IgD-negative memory B cell (primary cell): ENCODE measurements around the gene FDX2. TPM values are rescaled to one million over a fixed set of nuclear protein-coding genes. Genes with fewer than 3 reads are reported as not detected.

Experiments used
- H3K27ac Mint-ChIP-seq, 3 donors: one replicate each; pipeline ENCODE4 v1.8.0; 2020 to 2022; ENCODE audit warnings: mild to moderate bottlenecking in 3 of 3, mixed read lengths in 3 of 3, moderate library complexity in 1 of 3
- H3K27me3 Mint-ChIP-seq: one replicate; pipeline ENCODE4 v1.8.0; 2021; ENCODE audit warnings: mixed read lengths
- H3K36me3 Mint-ChIP-seq: one replicate; pipeline ENCODE4 v1.8.0; 2020; ENCODE audit warnings: mild to moderate bottlenecking, mixed read lengths
- H3K4me1 Mint-ChIP-seq, 3 donors: one replicate each; pipeline ENCODE4 v1.8.0; 2020 to 2022; ENCODE audit warnings: mixed read lengths in 3 of 3, mild to moderate bottlenecking in 1 of 3
- H3K4me3 Mint-ChIP-seq, 4 donors: one replicate each; pipeline ENCODE4 v1.8.0; 2020 to 2022; ENCODE audit warnings: mild to moderate bottlenecking in 4 of 4, mixed read lengths in 4 of 4, moderate library complexity in 3 of 4
- H3K9me3 Mint-ChIP-seq, 3 donors: one replicate each; pipeline ENCODE4 v1.8.0; 2020 to 2021; ENCODE audit warnings: mixed read lengths in 3 of 3, mild to moderate bottlenecking in 1 of 3
- polyA plus RNA-seq: library from polyadenylated mRNA; unstranded; fragments of 300-500 nt; fragmentation: Illumina TruSeq; gene quantifications from one replicate; pipeline ENCODE4 v1.2.3, GENCODE V29; 2021

The FDX2 gene
- polyA plus RNA-seq, 1 donor from 2014 or later = 12.8 TPM

DNA sequence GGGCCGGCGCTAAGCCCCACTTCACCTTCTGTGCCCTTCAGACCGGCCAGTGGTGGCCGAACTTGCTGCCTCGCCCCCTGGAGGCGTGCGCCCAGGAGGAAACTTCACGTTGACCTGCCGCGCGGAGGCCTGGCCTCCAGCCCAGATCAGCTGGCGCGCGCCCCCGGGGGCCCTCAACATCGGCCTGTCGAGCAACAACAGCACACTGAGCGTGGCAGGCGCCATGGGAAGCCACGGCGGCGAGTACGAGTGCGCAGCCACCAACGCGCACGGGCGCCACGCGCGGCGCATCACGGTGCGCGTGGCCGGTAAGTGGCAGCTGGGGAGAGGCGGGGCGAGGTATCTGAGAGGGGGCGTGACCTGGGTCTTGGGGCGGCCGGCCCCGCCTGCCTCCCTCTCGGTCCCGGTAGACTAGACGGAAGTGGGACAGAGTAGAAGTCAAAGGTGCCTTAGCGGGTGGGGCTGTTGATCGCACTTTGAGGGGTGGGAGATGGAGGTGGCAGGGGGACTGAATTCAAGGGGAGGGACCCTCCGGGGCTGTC lies 20.4 kb downstream of the FDX2 start:
- Mint-ChIP-seq H3K36me3 (no peaks in the 10 kb centered on the region), H3K4me1 (peaks cover 14 to 22% (median 19%) of the 10 kb centered on the region in 3 donors), H3K9me3 (peaks cover 0 to 7% (median 0%) of the 10 kb centered on the region in 3 donors), H3K27me3 (peaks cover 43% of the 10 kb centered on the region), H3K4me3 (peak overlapping the region; percentile 65 to 98 (median 84)), H3K27ac (peak overlapping the region; percentile 63 to 89 (median 82))

DNA sequence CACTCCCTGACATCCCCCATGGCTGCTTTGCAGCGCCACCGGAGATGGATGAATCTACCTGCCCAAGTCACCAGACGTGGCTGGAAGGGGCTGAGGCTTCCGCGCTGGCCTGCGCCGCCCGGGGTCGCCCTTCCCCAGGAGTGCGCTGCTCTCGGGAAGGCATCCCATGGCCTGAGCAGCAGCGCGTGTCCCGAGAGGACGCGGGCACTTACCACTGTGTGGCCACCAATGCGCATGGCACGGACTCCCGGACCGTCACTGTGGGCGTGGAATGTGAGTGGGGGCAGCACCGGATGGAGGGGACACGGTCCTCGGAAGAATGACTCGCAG lies 21.5 kb downstream of the FDX2 start:
- Mint-ChIP-seq H3K36me3 (no peaks in the 10 kb centered on the region), H3K27ac (peak overlapping the region in 2 of 3 donors; percentile 59 to 82), H3K27me3 (peaks cover 48% of the 10 kb centered on the region), H3K4me1 (peaks cover 18 to 25% (median 19%) of the 10 kb centered on the region in 3 donors), H3K4me3 (peak overlapping the region; percentile 21 to 90 (median 83)), H3K9me3 (peaks cover 0 to 7% (median 0%) of the 10 kb centered on the region in 3 donors)

DNA sequence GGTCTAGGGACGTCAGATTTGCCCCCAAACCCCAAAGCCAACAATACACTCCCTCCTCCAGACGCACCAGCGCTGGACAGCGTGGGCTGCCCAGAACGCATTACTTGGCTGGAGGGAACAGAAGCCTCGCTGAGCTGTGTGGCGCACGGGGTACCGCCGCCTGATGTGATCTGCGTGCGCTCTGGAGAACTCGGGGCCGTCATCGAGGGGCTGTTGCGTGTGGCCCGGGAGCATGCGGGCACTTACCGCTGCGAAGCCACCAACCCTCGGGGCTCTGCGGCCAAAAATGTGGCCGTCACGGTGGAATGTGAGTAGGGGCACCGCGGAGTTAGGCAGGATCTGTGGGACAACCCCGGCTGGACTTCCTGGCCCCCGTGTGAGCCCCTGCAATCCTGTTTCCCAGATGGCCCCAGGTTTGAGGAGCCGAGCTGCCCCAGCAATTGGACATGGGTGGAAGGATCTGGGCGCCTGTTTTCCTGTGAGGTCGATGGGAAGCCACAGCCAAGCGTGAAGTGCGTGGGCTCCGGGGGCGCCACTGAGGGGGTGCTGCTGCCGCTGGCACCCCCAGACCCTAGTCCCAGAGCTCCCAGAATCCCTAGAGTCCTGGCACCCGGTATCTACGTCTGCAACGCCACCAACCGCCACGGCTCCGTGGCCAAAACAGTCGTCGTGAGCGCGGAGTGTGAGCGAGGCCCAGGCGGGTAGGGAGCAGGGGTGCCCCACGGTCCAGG lies 22.0 kb downstream of the FDX2 start:
- Mint-ChIP-seq H3K4me3 (peak overlapping the region in 3 of 4 donors; percentile 21 to 90 (median 84)), H3K9me3 (peaks cover 0 to 7% (median 0%) of the 10 kb centered on the region in 3 donors), H3K27me3 (peaks cover 53% of the 10 kb centered on the region), H3K36me3 (no peaks in the 10 kb centered on the region), H3K27ac (peak overlapping the region; percentile 71 to 99 (median 82)), H3K4me1 (peaks cover 19 to 28% (median 24%) of the 10 kb centered on the region in 3 donors)

DNA sequence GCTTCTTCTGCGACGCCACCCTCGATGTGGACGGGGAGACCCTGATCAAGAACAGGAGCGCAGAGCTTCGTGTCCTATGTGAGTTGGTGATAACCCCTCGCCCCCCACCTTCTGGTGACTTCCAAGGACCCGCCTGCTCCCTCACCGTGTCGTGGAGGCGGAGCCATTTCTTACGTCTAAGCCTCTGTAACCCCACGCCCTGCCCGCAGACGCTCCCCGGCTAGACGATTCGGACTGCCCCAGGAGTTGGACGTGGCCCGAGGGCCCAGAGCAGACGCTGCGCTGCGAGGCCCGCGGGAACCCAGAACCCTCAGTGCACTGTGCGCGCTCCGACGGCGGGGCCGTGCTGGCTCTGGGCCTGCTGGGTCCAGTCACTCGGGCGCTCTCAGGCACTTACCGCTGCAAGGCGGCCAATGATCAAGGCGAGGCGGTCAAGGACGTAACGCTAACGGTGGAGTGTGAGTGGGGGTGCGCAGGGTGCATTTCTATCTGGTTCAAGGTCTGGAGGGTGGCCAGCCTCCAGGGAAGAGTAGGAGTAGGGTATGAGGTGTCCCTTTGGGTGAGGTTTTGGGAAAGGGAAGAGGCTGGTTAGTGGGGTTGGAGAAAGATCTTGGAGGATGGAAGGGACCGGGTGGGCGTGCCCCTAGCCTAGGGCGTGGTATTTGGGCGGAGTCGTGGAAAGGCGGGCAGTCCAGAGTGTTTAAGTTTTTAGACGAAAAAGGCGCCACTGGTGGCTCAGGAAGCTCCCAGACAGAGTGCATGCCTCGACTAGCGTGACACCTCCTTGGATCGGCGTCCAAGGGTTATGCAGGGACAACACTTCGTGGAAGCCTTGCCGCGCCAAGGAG lies 22.8 kb downstream of the FDX2 start:
- Mint-ChIP-seq H3K4me3 (peak overlapping the region; percentile 71 to 93 (median 82)), H3K27ac (peak overlapping the region; percentile 73 to 99 (median 82)), H3K4me1 (peaks cover 22 to 32% (median 30%) of the 10 kb centered on the region in 3 donors), H3K9me3 (peaks cover 0 to 7% (median 0%) of the 10 kb centered on the region in 3 donors), H3K36me3 (no peaks in the 10 kb centered on the region), H3K27me3 (peaks cover 56% of the 10 kb centered on the region)

DNA sequence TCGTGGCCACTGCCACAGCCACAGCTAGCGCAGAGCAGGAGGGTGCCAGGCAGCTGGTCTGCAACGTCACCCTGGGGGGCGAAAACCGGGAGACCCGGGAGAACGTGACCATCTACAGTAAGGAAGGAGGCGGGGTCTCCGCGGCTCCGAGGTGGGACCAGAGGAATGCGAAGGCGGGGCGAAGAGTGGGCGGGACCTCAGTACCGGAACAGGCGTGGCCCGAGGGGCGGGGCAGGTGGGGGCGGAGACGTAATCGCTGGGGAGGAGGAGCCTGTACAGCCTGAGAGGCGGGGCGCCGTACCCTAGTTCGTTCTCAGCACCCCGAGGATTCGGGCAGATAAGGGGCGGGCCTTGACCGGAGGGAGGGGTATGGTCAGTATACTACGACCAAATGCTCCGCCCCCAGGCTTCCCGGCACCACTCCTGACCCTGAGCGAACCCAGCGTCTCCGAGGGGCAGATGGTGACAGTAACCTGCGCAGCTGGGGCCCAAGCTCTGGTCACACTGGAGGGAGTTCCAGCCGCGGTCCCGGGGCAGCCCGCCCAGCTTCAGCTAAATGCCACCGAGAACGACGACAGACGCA lies 23.5 kb downstream of the FDX2 start:
- Mint-ChIP-seq H3K36me3 (peaks cover 2% of the 10 kb centered on the region), H3K27ac (peak overlapping the region; percentile 82 to 99 (median 89)), H3K27me3 (peaks cover 62% of the 10 kb centered on the region), H3K9me3 (peaks cover 0 to 7% (median 0%) of the 10 kb centered on the region in 3 donors), H3K4me1 (peaks cover 24 to 34% (median 34%) of the 10 kb centered on the region in 3 donors), H3K4me3 (peak overlapping the region; percentile 71 to 93 (median 82))

DNA sequence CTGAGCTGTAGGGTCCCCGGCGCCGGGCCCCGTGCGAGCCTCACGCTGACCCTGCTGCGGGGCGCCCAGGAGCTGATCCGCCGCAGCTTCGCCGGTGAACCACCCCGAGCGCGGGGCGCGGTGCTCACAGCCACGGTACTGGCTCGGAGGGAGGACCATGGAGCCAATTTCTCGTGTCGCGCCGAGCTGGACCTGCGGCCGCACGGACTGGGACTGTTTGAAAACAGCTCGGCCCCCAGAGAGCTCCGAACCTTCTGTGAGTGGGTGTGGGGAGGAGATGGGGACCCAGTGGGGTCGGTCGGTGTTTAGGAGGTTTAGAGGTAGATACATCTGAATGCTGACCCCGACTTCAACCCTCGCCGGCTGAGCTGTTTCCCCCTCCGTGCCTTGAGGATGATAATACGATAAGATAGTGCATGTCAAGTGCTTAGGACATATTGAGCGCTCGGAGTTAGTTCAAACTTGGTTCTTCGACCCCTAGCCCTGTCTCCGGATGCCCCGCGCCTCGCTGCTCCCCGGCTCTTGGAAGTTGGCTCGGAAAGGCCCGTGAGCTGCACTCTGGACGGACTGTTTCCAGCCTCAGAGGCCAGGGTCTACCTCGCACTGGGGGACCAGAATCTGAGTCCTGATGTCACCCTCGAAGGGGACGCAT lies 24.1 kb downstream of the FDX2 start:
- H3K27ac Mint-ChIP-seq = peak overlapping the region; percentile 82 to 99 (median 89)
- H3K4me1 Mint-ChIP-seq = peaks cover 28 to 35% (median 34%) of the 10 kb centered on the region in 3 donors
- peaks cover 62% of the 10 kb centered on the region for H3K27me3 Mint-ChIP-seq
- H3K4me3 Mint-ChIP-seq = peak overlapping the region; percentile 71 to 93 (median 82)
- H3K36me3 Mint-ChIP-seq = peaks cover 2% of the 10 kb centered on the region
- peaks cover 0 to 7% (median 0%) of the 10 kb centered on the region in 3 donors for H3K9me3 Mint-ChIP-seq

DNA sequence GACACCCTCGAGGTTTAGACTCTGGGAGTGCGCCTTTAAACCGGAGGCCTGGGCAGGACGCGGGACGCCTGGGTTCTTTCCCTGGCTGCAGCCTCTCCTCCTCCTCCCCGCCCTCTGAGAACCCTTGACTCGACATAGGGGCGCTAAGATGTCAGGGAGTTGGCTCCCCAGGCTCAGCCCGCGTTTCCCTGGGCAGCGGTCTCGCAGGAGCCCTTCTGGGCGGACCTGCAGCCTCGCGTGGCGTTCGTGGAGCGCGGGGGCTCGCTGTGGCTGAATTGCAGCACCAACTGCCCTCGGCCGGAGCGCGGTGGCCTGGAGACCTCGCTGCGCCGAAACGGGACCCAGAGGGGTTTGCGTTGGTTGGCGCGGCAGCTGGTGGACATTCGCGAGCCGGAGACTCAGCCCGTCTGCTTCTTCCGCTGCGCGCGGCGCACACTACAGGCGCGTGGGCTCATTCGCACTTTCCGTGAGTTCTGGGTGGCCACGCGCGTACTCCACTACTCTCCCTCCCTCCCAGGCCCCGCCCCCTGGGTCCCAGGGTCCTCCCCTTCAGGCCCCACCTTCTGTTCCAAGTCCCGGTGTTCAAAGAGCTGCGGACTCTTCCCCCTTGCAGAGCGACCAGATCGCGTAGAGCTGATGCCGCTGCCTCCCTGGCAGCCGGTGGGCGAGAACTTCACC lies 24.8 kb downstream of the FDX2 start:
- Mint-ChIP-seq H3K36me3 (peaks cover 2% of the 10 kb centered on the region), H3K4me1 (peaks cover 33 to 41% (median 39%) of the 10 kb centered on the region in 3 donors), H3K4me3 (peak overlapping the region; percentile 71 to 93 (median 82)), H3K9me3 (peaks cover 0 to 7% (median 0%) of the 10 kb centered on the region in 3 donors), H3K27ac (peak overlapping the region; percentile 82 to 99 (median 89)), H3K27me3 (peaks cover 62% of the 10 kb centered on the region)

DNA sequence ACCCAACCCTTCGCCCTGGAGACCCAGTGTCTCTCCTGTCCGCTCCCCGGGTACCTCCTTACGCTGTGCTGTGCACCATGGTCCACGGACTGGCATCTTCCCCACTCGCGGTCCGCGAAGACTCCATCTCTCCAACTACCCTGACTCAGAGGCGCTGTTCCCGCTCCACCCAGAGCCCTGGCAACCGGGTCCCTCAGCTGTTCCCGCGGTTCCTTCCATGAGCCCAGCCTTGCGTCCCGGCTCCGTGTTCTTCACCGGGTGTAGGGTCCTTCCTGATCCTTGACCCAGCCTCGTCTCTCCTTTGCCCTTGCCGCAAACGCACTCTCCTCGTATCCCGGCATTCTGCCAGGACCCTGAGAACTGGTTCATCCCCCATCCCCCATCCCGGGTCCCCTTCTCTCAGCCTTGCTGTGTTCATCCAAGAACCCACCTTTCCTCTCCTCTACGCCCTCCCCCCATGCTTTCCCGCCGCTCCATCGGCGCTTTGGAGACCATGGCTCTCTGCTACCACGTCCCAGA lies 25.4 kb downstream of the FDX2 start:
- H3K9me3 Mint-ChIP-seq = peaks cover 0 to 7% (median 0%) of the 10 kb centered on the region in 3 donors
- H3K36me3 Mint-ChIP-seq = peaks cover 2% of the 10 kb centered on the region
- peaks cover 57% of the 10 kb centered on the region for H3K27me3 Mint-ChIP-seq
- H3K27ac Mint-ChIP-seq = peak overlapping the region; percentile 82 to 99 (median 89)
- peaks cover 28 to 40% (median 34%) of the 10 kb centered on the region in 3 donors for H3K4me1 Mint-ChIP-seq
- H3K4me3 Mint-ChIP-seq = peak overlapping the region; percentile 71 to 93 (median 82)

DNA sequence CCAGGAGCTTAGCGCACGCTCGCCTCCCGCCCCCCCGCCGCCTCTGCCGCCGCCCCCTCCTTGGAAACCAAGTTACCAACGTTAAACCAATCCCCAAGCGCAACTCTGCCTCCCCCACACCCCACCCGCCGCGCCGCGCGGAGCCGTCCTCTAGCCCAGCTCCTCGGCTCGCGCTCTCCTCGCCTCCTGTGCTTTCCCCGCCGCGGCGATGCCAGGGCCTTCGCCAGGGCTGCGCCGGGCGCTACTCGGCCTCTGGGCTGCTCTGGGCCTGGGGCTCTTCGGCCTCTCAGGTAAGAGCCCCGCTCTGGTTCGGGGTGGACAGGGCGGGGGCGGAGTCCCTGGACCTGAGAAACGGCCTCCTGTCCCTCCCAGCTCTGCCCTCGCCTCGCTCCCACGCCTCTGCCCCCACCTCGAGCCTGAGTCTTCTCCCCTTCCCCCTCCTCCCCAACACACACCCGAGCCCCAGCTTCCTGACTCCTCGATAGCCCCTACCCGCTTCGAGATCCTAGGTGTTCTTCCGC lies 25.9 kb downstream of the FDX2 start, which contains the start of gene ICAM5:
TSS of gene ICAM5 (plus strand) at position 117 of the 521 bp plus-strand sequence. CDS start at position 209, 92 bp downstream.
- H3K36me3 Mint-ChIP-seq = peaks cover 2% of the 10 kb centered on the region
- H3K27me3 Mint-ChIP-seq = peaks cover 55% of the 10 kb centered on the region

DNA sequence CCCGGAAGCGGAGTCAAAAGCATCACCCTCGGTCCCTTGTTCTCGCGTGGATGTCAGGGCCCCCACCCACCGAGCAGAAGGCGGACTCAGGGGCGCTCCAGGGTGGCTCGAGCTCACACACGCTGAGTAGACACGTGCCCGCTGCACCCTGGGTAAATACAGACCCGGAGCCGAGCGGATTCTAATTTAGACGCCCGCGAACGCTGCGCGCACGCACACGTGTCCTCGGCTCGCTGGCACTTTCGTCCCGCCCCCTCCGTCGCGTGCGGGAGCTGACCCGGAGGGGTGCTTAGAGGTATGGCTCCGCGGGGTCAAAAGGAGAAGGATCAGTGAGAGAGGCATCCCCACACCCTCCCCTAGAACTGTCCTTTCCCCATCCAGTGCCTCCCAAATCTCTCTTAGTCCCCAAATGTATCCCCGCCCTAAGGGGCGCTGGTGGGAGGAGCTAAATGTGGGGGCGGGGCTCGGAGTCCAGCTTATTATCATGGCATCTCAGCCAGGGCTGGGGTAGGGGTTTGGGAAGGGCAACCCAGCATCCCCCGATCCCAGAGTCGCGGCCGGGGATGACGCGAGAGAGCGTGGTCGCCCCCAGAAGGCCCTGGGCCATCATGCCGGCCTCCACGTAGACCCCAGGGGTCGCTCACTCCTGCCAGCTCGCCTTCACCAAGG lies 26.5 kb downstream of the FDX2 start:
- Mint-ChIP-seq H3K27ac (peak overlapping the region in 2 of 3 donors; percentile 82 to 85), H3K9me3 (peaks cover 0 to 7% (median 0%) of the 10 kb centered on the region in 3 donors)

More for the DNA sequence above, 25.9 kb downstream of the FDX2 start, which contains the start of gene ICAM5:
- Mint-ChIP-seq H3K4me3 (peak within 1 kb of the TSS; percentile 75 to 93 (median 90)), H3K4me1 (peaks cover 28 to 44% (median 33%) of the 10 kb centered on the region in 3 donors), H3K27ac (peak within 1 kb of the TSS; percentile 82 to 99 (median 89)), H3K9me3 (peaks cover 0 to 7% (median 0%) of the 10 kb centered on the region in 3 donors)

DNA sequence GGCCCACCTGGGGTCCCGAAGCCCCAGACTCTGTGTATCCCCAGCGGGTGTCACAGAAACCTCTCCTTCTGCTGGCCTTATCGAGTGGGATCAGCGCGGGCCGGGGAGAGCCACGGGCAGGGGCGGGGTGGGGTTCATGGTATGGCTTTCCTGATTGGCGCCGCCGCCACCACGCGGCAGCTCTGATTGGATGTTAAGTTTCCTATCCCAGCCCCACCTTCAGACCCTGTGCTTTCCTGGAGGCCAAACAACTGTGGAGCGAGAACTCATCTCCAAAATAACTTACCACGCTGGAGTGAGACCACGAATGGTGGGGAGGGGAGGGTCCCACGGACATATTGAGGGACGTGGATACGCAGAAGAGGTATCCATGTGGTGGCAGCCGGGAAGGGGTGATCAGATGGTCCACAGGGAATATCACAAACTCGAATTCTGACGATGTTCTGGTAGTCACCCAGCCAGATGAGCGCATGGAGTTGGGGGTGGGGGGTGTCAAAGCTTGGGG lies 27.1 kb downstream of the FDX2 start:
- Mint-ChIP-seq H3K4me1 (peaks cover 28 to 44% (median 33%) of the 10 kb centered on the region in 3 donors), H3K36me3 (peaks cover 2% of the 10 kb centered on the region), H3K27ac (peak overlapping the region in 2 of 3 donors; percentile 82 to 85), H3K27me3 (peaks cover 47% of the 10 kb centered on the region), H3K4me3 (peak overlapping the region; percentile 73 to 93 (median 86)), H3K9me3 (peaks cover 0 to 7% (median 0%) of the 10 kb centered on the region in 3 donors)

More for the DNA sequence above, 26.5 kb downstream of the FDX2 start:
- H3K4me3 Mint-ChIP-seq = peak overlapping the region; percentile 73 to 93 (median 86)
- H3K27me3 Mint-ChIP-seq = peaks cover 49% of the 10 kb centered on the region
- H3K4me1 Mint-ChIP-seq = peaks cover 28 to 44% (median 33%) of the 10 kb centered on the region in 3 donors
- H3K36me3 Mint-ChIP-seq = peaks cover 2% of the 10 kb centered on the region
